SK-N-SH (cell line): ENCODE results near the gene UBC. TPM values are rescaled to one million over a fixed set of nuclear protein-coding genes. Genes with fewer than 3 reads are reported as not detected.

Source experiments
- CTCF ChIA-PET: fragments of 300-600, 350-600 bp; formaldehyde crosslinking; extraction: SDS; loops from one replicate; lab custom pipeline; 2021; lab: Yijun Ruan, JAX
- POLR2A ChIA-PET: fragments of 350-600 bp; sonication (Branson Sonifier 250); formaldehyde crosslinking; extraction: SDS; loops from one replicate; lab custom pipeline; 2020; ENCODE audit warnings: antibody characterized with exemption, inconsistent platforms; lab: Yijun Ruan, JAX
- DNase-seq: peaks from one replicate; pipeline ENCODE4 v3.0.0; 2012
- H2AFZ ChIP-seq: fragments of 200-600 bp; sonication (generic); 2 replicates; pipeline ENCODE4 v1.8.1; 2016; ENCODE audit warnings: antibody characterized with exemption, mild to moderate bottlenecking, low read depth
- H3F3A ChIP-seq: fragments of 200-600 bp; sonication (generic); replicated peaks from 2 replicates; pipeline ENCODE3; 2016; ENCODE audit warnings: antibody characterized with exemption, mild to moderate bottlenecking; ENCODE audit not compliant: insufficient read depth
- H3K27ac ChIP-seq, 2 experiments: fragments of 200-500 bp in 1 of 2; fragments of 200-600 bp in 1 of 2; sonication (Bioruptor generic) in 1 of 2; sonication (generic), shearing (Covaris generic) in 1 of 2; 2 replicates each; pipeline versions ENCODE4 v1.5.1 to v1.6.1; 2014 to 2016; ENCODE audit warnings: low read depth in 2 of 2, inconsistent platforms in 1 of 2, low read length in 1 of 2, mild to moderate bottlenecking in 1 of 2, mixed read lengths in 1 of 2
- H3K27me3 ChIP-seq: fragments of 200-600 bp; sonication (generic), shearing (Covaris generic); 2 replicates; pipeline ENCODE4 v1.6.1; 2016; ENCODE audit warnings: mixed run types; ENCODE audit not compliant: insufficient read depth
- H3K36me3 ChIP-seq, 2 experiments: fragments of 200-500 bp in 1 of 2; fragments of 200-600 bp in 1 of 2; sonication (Bioruptor generic) in 1 of 2; sonication (generic) in 1 of 2; replicated peaks in 1 of 2; 2 replicates each; pipeline versions ENCODE3 to v1.5.1; 2014 to 2016; ENCODE audit warnings: low read length in 1 of 2, mild to moderate bottlenecking in 1 of 2; ENCODE audit not compliant: insufficient read depth in 2 of 2, control insufficient read depth in 1 of 2
- H3K4me1 ChIP-seq, 2 experiments: fragments of 200-500 bp in 1 of 2; fragments of 200-600 bp in 1 of 2; sonication (Bioruptor generic) in 1 of 2; sonication (generic), shearing (Covaris generic) in 1 of 2; 2 replicates each; pipeline versions ENCODE4 v1.5.1 to v1.6.1; 2014 to 2016; ENCODE audit warnings: low read depth in 1 of 2, low read length in 1 of 2, mixed run types in 1 of 2; ENCODE audit not compliant: insufficient read depth in 2 of 2, control insufficient read depth in 1 of 2
- H3K4me2 ChIP-seq: fragments of 200-600 bp; sonication (generic), shearing (Covaris generic); 2 replicates; pipeline ENCODE4 v1.6.1; 2017; ENCODE audit warnings: mixed run types
- H3K4me3 ChIP-seq, 2 experiments: fragments of 200-500 bp in 1 of 2; fragments of 200-600 bp in 1 of 2; sonication (Bioruptor generic) in 1 of 2; sonication (generic), shearing (Covaris generic) in 1 of 2; 2 replicates each; pipeline versions ENCODE4 v1.5.1 to v1.8.1; 2014 to 2016; ENCODE audit warnings: low read depth in 2 of 2, inconsistent platforms in 1 of 2, low read length in 1 of 2, mild to moderate bottlenecking in 1 of 2, mixed read lengths in 1 of 2, moderate library complexity in 1 of 2
- H3K79me2 ChIP-seq: fragments of 200-600 bp; sonication (generic); 2 replicates; pipeline ENCODE4 v1.8.1; 2017; ENCODE audit warnings: mild to moderate bottlenecking; ENCODE audit not compliant: insufficient read depth
- H3K9ac ChIP-seq: fragments of 200-600 bp; sonication (generic); 2 replicates; pipeline ENCODE4 v1.6.1; 2017; ENCODE audit warnings: mixed run types
- H3K9me2 ChIP-seq: fragments of 200-600 bp; sonication (generic); 2 replicates; pipeline ENCODE4 v1.6.1; 2017; ENCODE audit warnings: mixed run types
- H3K9me3 ChIP-seq: fragments of 200-600 bp; sonication (generic); 2 replicates; pipeline ENCODE4 v1.6.1; 2017; ENCODE audit warnings: mixed run types, mild to moderate bottlenecking, moderate library complexity
- H4K20me1 ChIP-seq: fragments of 200-600 bp; sonication (generic); 2 replicates; pipeline ENCODE4 v1.6.1; 2017; ENCODE audit warnings: mild to moderate bottlenecking, mixed run types; ENCODE audit not compliant: insufficient read depth
- CTCF ChIP-seq: fragments of 200-600 bp; sonication (generic); IDR thresholded peaks from 2 replicates; pipeline ENCODE4 v1.6.1; 2017; ENCODE audit warnings: antibody characterized with exemption, mild to moderate bottlenecking, moderate library complexity
- ELF1 ChIP-seq: IDR thresholded peaks from 2 replicates; pipeline ENCODE4 v1.4.0; 2012
- FOXM1 ChIP-seq: IDR thresholded peaks from 2 replicates; pipeline ENCODE4 v1.4.0; 2012; ENCODE audit warnings: low read depth, mild to moderate bottlenecking
- GABPA ChIP-seq: IDR thresholded peaks from 2 replicates; pipeline ENCODE4 v1.4.0; 2012; ENCODE audit warnings: low read depth, mild to moderate bottlenecking
- GATA2 ChIP-seq: sonication (generic); formaldehyde crosslinking; IDR thresholded peaks from 2 replicates; pipeline ENCODE4 v1.5.0; 2020; ENCODE audit warnings: mild to moderate bottlenecking, missing genetic modification reagents
- IRF3 ChIP-seq: fragments of 150-350 bp; IDR thresholded peaks from 2 replicates; pipeline ENCODE4 v1.6.1; 2016; ENCODE audit warnings: mild to moderate bottlenecking, low read depth, low read length
- MEF2A ChIP-seq: IDR thresholded peaks from 2 replicates; pipeline ENCODE4 v1.4.0; 2012; ENCODE audit warnings: low read depth, borderline replicate concordance
- NFIC ChIP-seq: IDR thresholded peaks from 2 replicates; pipeline ENCODE4 v1.4.0; 2012; ENCODE audit warnings: borderline replicate concordance
- RCOR1 ChIP-seq: fragments of 150-350 bp; IDR thresholded peaks from 2 replicates; pipeline ENCODE4 v1.6.1; 2017; ENCODE audit warnings: antibody characterized with exemption, low read length
- TAF1 ChIP-seq: IDR thresholded peaks from 2 replicates; pipeline ENCODE4 v1.6.1; 2012; ENCODE audit warnings: low read depth, mild to moderate bottlenecking, low read length, moderate library complexity, borderline replicate concordance
- USF1 ChIP-seq: IDR thresholded peaks from 2 replicates; pipeline ENCODE4 v1.4.0; 2012; ENCODE audit warnings: low read depth, borderline replicate concordance
- USF2 ChIP-seq: fragments of 150-350 bp; IDR thresholded peaks from 2 replicates; pipeline ENCODE4 v1.6.1; 2017; ENCODE audit warnings: antibody characterized with exemption, low read length, low read depth, borderline replicate concordance
- WGBS: methylation state at CpG from one replicate; pipeline ENCODE4 v1.1.6; 2017; ENCODE audit warnings: low lambda C conversion rate; 5-methylcytosine and 5-hydroxymethylcytosine counted together
- polyA plus RNA-seq, 3 experiments: library from polyadenylated mRNA; depleted of rRNA; stranded (reverse); fragments of >200 nt; gene quantifications; 2 replicates each; pipeline ENCODE4 v1.2.3, GENCODE V29; 2012

UBC gene
- polyA plus RNA-seq, 1 of the 3 experiments (the other 2 are of a cell fraction): 1,327 TPM

GRCh38 chr12:124884587-124885438 is 29.6 kb downstream of the UBC start:
- POLR2A ChIA-PET: no interaction called here
- Histone ChIP-seq H2AFZ (no peak overlapping the region), H3K27ac (no peak overlapping the region), H3K36me3 (no peaks in the 10 kb centered on the region), H3K4me2 (no peak overlapping the region), H3K79me2 (no peaks in the 10 kb centered on the region), H4K20me1 (no peaks in the 10 kb centered on the region), H3K9ac (no peak overlapping the region), H3F3A (peaks cover 3% of the 10 kb centered on the region), H3K9me2 (no peaks in the 10 kb centered on the region), H3K4me3 (no peak overlapping the region), H3K4me1 (peaks cover 0 to 2% of the 10 kb centered on the region in 2 experiments; a peak in 1 of 4 replicates), H3K9me3 (no peaks in the 10 kb centered on the region), H3K27me3 (no peaks in the 10 kb centered on the region)
- 81% methylated on average over 15 of the region's 15 CpGs for WGBS
- TF ChIP-seq RCOR1 (no peak), ELF1 (no peak), CTCF (no peak), NFIC (no peak), GATA2 (CRISPR knock-in tag) (no peak), USF1 (no peak), FOXM1 (no peak), MEF2A (no peak), TAF1 (no peak), USF2 (no peak), GABPA (no peak), IRF3 (no peak)
- CTCF ChIA-PET: no interaction called here
- no peak for DNase-seq
